Non-pigmented ciliary epithelial cell (primary cell): ENCODE data around the gene CRTC1.
"Not testable (repeated sequence)": the region's sequence is repeated elsewhere in the genome, so short reads cannot be mapped to it uniquely, and the experiment has no call there.

Source experiments
- DNase-seq: peaks from one replicate; pipeline ENCODE4 v3.0.0-alpha.2; 2010; ENCODE audit warnings: low read depth

The CRTC1 gene

DNA sequence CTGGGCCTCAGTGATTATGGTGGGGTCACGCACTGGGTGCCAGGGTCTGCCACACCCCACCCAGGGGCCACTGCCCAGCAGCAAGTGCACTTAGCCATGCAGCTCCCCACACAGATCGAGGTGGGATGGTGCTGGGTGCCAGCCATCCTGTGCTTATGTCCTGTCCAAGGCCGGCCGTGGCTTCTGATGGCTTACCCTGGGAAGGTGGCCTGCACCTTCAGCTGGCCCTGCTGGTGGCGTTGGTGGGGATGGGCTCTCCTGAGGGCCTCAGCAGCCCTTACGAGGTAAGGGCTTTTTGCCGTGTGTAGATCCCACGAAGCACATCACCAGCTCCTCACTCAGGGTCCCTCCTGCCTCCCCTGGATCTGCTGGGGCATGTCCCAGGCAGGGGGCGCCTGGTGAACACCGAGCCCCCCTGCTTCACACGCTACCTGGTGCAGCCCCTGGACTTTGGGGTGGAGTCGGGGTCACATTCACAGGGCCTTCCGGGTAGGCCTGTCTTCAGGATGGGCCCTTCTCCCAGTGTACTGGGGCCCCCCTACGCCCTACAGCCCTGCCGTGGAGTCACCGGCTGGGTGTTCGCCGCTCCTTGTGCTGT, 46.6 kb downstream of the CRTC1 start:
- no peak for DNase-seq

DNA sequence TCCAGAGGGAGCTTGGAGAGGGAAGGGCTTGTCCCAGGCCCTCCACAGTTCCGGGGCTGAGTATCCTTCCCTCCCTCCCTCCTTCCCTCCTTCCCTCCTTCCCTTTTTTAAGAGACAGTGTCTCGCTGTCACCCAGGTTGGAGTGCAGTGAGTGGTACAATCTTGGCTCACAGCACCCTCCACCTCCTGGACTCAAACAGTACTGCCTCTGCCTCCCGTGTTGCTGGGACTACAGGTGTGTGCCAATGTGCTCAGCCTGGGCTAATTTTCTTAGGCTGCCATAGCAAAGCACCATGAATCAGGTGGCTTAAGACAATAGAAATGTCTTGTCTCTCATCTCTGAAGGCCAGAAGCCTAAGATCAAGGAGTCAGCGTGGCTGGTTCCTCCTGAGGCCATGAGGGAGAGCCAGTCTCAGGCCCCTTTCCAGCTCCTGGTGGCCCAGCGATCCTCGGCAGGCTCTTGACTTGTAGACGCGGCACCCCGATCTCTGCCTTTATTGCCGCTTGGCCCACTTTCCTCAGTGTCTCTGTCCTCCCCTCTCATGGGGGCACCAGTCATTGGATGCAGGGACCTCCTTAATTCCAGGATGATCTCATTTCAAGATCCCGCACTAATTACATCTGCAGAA, 47.5 kb downstream of the CRTC1 start:
- DNase-seq: no peak

DNA sequence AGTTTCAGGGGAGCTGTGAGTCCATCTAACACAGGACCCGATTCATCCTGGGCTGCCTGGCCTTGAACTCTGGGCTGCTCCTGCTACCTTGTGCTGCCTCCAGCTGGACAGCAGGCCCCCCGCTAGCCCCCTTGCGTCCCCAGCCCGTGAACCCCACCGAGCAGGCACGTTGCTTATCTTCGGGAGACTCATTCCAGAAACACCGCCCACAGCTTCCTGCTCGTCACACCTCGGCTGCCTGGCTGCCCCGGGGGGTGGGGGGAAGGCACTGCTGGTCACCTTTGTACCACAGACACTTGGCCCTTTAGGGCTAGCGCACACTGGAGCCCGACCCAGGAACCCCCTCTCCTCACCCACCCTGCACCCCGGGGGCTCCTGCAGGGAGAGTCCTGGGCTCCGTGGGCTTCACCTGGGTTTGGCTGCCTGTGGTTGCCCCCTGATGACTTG, 48.1 kb downstream of the CRTC1 start:
- DNase-seq: no peak

DNA sequence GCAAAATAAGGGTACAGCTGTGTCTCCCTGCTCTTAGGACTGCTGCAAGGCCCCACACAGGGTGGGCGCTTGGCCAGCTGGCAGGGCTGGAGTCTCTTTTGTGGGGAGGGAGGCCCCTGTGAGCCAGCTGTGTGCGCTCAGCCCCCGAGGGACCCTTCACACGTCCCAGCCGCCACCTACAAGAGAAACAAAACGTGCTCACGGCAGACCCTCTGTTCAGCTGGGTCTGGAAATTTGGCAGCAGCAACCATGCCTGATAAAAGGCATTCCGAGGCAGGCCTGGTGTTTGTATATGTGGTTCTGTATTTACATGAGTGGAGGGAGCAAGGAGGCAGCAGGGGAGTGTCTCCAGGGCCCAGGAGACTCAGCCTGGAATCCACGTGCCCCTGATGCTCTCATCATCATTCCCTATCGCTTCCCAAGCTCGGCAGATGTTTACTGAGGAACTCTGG, 49.7 kb downstream of the CRTC1 start:
- DNase-seq: no peak

DNA sequence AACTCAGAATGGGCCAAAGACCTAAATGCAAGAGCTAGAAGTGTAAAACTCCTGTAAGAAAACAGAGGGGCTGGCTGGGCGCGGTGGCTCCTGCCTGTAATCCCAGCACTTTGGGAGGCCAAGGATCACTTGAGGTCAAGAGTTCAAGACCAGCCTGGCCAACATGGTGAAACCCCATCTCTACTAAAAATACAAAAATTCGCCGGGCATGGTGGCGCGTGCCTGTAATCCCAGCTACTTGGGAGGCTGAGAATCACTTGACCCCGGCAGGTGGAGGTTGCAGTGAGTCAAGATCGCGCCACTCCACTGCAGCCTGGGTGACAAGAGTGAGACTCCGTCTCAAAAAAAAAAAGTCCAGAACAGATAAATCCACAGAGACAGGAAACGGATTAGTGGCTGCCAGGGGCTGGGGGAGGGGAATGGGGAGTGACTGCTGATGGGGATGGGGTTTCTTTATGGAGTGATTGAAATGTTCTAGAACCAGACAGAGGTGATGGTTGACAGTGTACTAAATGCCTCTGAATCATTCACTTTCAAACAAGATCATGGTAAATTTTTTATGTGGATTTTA, 50.4 kb downstream of the CRTC1 start:
- DNase-seq: not testable (repeated sequence)

DNA sequence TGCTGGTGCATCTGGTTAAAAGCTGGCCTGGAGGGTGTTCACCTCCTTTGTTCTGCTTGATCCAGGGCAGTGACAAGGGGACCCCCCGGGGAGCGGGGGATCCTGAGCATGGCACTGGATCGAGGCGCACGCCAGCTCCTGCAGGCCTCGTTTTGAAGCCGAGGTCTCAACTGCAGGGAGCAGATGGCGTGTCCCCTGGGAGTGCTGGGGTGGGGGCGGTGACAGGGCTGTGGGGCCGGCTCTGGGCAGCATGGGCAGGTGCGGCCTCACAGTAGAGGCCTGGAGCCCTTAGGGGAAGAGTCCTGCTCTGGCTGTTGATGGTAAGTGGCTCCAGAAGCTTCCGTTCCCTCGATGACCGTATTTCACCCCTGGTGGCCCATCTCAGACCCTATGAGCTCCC, 51.8 kb downstream of the CRTC1 start:
- no peak for DNase-seq

DNA sequence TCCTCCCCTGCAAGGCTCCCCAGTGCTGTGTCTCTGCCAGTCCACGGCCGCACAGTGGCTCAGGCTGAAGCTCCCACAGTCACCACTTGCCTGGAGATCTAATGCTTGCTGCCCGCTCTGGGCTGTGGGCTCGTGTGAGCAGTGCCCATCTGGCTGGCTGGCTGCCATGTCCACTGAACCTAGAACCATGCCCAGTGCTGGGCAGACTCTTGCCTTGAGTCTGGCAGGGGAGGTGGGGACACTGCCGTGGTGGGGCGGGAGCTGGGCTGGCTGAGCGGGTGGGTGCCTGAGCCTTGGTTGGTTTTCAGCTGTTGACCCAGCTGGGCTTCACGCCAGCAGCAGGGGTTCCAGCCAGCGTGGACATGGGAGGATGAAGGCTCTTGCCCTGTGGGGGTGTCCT, 52.3 kb downstream of the CRTC1 start:
- no peak for DNase-seq

DNA sequence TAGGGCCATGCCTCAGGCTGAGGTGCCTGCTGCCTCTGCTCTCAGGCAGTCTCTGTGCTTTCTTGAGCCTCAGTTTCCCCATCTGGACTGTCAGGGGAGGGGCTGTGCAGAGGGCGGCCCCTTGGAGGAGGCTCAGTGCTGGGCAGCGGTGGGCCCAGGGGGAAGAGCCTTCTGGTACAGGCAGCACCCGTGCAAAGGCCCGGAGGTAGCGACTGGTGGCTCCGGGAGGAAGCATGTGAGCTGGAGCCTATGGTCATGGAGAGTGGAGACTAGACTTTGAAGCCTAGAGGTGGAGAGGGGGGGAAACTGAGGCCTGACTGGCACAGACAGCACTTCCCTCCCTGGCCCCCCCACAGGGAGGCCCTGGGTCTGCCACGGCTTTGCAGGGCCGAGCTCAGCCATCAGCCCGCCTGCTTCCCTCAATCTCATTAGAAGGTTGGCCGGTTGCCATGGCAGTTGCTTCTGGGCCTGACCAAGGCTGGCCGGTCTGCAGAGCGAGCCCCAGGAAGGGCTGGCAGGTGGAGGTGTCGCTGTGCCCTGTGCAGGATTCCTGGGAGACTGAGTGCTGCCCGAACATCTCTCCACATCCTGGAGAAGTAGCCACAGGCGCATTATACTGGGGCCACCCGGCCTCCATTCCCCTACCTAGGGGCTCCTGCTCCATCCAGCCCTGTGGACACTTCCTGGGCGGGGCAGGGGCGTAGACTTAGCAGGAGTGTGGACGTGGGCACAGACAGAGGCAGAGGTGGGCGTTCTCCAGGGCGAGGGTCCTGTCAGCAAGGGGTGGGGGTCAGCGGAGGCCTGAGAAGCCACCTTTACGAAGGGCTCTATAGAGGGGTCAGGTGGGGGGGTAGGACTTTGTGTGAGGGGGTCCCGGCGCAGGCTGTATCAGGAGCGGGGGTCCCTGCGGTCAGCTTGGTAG, 53.2 kb downstream of the CRTC1 start:
- no peak for DNase-seq

DNA sequence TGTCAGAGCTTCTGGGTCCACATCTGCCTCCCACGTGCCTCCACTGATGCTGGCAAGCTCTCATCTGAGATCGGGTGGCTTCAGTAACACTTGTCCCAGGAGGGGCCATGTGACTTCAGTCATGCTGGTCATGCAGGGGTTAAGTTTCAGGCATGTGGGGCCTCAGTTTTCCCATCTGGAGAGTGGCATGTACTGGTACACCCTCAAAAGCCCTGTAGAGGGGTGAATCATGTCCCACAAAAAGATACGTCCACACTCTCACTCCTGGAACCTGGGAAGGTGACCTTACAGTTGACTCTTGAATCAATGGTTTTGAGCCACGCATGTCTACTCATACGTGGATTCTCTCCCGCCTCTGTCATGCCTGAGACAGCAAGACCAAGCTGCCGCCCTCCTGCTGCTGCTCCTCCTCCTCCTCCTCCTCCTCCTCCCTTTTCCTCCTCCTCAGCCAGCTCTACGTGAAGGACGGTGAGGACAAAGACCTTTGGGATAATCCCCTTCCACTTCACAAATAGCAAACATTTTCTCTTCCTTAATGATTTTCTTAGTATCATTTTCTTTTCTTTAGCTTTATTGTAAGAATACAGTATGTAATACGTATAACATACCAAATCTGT, 54.0 kb downstream of the CRTC1 start:
- DNase-seq: no peak

DNA sequence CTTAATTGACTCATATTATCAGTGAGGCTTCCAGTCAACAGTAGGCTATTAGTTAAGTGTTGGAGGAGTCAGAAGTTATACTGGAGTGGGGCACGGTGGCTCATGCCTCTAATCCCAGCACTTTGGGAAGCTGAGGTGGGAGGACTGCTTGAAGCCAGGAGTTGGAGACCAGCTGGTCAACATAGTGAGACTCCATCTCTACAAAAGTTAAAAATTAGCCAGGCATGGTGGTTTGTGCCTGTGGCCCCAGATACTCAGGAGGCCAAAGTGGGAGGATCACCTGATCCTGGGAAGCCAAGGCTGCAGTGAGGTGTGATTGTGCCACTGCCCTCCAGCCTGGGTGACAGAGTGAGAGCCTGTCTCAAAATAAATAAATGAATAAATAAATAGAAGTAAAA, 54.5 kb downstream of the CRTC1 start:
- no peak for DNase-seq

DNA sequence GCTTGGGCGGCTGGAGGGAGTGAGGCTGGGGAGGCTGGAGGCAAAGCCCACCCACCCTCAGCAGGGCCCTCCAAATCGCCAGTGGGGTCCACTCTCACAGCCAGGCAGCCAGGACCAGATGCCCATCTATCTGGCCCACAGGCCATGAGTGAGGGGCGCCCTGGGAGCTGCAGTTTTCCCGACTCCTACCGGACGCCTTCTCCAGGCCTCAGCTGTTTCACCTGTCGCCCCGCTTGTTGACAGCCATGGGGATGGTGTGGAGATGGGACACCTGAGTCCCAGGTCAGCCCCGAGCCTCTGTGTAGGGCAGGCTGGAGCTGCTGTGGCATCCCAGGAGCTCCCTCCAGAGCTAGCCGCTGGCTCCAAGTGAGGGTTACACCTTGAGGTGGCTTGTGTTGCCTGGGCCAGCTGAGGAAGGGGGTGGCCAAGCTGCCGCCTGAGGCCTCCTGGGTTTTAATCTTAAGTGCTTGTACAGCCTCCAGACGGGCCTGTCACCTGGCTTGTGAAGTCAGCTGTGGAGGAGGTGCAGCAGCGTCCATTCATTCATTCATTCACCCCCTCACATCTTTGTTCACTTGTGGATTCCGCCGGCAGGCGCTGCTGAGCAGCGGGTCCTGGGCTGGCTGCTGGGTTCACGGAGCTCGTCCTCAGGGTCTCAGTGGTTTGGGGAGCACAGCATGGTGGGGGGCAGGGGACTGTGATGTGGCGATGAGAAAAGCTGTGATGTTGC, 55.6 kb downstream of the CRTC1 start:
- no peak for DNase-seq

DNA sequence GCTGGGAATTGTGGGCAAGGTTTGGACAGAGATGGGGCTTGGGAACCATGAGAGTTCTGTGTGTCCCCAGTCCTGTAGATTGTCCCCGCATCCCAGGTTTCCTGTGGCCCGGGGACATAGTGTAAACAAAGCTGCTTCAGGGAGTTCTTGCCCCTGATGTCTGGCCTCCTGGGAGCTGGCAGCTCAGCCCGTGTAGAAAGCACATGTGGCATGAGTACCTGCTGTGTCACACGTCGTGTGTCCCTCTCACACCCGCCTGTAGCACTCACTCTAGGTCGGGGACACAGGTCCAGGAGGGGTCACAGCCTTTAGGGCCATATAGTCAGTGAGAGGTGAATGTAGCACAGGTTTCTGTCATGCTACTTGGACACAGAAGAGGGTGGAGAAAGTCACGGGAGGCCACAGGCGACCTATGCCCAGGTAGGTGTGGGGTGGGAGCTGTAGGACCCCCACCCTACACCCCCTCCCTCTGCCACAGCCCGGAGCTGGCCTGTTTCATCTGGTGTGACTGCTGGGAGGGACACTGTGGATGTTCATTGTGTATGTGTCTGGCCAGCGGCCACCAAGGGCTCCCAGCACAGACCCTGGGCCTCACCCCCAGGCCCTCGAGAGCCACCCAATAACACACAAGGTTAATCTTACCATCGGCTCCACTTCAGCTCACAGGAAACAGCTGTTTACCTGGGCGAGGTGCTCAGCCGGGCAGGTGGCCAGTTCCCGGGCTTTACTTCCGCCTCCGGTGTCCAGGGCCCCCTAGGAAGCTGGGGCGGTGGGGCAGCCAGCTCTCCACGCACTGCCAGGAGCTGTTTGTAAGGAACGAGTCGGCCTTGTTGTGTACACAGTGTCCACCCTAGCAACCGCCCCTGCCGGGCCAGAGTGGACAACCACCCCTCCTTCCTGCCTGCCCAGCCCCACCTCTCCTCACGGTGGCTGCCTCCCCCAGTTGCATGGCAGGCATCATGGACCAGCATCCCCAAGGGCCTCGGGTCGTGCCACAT, 57.9 kb downstream of the CRTC1 start:
- DNase-seq: no peak

DNA sequence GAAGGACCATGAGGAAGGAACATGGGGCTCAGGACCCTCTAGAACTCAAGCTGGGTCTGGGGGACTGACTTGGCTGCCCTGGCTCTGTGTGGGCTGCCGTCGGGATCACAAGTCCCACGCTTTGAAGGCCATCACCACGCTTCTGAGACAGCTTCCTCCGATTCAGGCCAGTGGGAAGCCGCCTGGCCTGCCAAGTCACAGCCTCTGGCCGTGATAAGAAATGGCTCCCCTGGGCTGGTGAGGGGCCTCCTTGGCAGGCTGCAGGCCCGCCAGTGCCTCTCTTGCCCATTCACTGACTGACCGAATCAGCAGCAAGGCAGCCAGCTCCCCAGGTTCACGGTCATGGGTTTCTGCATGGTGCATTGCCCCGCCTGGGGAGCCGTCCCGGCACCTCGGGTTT, 58.8 kb downstream of the CRTC1 start:
- no peak for DNase-seq

DNA sequence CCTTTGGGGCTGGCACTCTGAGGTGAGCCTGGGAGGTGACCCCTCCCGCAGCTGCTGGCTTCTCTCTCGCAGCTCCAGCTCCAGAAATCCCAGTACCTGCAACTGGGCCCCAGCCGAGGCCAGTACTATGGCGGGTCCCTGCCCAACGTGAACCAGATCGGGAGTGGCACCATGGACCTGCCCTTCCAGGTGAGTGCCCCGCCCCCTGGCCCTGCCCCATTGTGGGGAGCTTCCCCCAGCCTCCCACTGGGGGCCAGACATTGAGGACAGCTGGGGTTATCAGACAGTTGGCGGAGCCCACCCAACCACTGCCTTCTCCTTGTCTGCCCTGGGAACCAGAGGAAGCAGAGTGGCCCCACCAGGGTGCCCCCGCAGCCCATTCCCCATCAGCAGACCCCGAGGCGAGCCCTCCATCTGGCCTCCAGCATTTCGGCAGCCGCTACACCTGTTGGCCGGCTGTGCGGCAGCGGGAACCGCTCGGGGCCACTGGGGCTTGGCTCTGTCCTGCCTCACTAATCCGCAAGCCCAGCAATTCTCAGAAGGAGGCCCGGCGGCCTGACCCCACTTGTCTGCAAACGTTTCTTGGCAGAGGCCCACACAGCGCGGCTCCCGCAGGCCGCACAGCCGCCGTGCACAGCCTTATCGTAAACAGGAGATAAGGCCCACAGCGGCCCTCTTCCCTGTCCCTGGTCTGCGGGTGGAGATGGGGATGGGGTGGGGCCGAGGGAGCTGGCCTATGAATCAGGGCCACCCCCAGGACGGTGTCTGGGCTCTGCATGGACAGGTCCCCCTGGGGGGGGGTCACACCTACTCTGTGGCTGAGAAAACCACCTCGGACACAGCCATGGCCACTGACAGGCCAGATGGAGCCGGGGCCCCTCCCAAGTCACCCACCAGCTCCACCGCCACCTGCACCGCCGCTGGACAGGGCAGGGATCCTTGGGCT, 59.6 kb downstream of the CRTC1 start:
- no peak for DNase-seq

DNA sequence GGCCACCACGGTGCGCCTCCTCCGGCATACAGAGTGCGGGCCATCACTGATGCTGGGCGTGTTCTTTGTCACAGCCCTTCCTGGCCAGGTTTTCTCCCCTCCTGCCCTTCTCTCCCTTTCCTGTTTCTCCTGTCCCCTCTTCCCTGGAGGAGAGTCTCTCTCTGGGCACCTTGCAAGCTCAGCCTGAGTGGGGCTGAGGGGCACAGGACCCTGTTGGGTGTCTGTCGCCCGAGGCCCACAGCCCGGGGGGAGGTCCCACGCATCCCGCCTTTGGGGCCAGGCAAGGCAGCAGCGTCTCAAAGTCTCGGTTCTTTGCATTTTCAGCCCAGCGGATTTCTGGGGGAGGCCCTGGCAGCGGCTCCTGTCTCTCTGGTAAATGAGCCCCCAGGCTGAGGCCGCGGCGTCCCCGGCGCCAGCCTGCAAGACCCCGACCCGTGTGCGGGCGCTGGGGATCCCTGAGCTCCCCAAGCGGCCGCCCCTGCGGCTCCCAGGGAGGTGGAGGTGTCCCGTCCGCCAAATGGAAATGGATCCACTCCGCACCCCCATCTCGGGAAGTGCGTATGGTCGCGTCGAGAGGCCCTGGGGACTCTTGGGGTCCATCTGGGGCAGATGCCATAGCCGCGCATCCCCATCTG, 60.4 kb downstream of the CRTC1 start:
- DNase-seq: no peak

DNA sequence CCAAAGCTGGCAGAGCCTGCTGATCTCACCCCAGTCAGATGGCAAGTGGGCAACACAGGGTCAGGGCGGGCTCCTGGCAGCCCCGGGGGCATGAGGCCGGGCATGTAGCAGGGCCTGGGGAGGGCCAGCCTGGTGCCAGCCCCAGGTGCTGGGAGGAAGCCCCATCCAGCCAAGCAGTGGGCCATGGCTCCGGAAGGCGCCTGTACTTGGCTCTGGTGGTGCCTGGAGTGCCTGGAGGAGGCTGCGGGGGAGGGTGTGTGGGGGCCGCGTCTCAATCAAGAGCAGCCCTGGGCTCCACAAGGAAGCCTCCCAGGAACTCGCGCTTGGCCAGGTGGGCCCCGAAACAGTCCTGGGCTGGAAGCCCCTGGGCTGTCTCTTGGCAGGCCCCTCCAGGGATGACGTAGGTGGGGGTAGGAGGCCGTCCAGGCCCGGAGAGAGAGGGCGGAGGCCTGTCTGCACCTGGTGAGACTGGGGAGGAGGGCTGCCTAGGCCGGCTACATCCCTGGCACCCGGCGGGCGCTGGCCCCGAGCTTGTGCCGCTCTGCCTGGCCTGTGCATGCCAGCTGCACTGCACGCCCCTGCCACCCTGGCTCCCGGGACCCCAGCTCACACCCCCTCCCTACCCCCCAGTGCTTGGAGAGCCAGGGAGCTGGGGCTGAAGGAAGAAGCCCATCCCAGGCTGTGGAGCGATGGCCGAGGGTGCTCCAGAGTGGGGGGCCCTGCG, 61.7 kb downstream of the CRTC1 start:
- DNase-seq: no peak

DNA sequence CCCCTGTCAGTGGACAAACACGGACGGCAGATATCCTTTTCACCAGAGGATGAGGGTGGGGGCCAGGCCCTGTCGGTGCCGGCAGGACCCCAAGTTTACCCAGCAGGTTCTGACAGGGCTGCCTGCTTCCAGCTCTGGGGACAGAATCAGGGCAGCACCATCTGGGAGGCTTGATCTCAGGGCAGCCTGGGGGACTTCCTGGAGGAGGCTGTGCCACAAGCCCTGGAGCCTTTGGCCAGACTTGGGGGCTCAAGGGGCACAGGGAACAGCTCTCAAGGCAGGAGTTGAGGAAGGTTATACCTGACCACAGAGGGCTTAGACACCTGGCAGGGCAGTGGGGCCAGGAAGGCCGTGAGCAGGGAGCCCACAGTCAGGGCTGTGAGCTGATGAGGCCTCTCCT, 62.5 kb downstream of the CRTC1 start:
- no peak for DNase-seq
